Measurements from ENCODE around the gene HABP4.

The HABP4 gene

GRCh38 chr9:96423322-96423984 is 26.5 kb upstream of the HABP4 start:
- no peak for TF ChIP-seq CTCF (IDR thresholded peaks at IDR 0.05; ENCODE audit: extremely low read depth, insufficient read depth, missing control alignments)
- DNase-seq (ENCODE audit: low spot score), result no peak
- in situ Hi-C loops (cut with MboI; ENCODE audit: low pct_unique_long_range_greater_than_20kb, low sequenced_read_pairs, unreplicated experiment), result no loop called here

GRCh38 chr9:96423985-96424336 is 26.0 kb upstream of the HABP4 start:
- TF ChIP-seq CTCF (IDR thresholded peaks at IDR 0.05; ENCODE audit: extremely low read depth, insufficient read depth, missing control alignments), result no peak
- DNase-seq (ENCODE audit: low spot score), result no peak
- in situ Hi-C loops (cut with MboI; ENCODE audit: low pct_unique_long_range_greater_than_20kb, low sequenced_read_pairs, unreplicated experiment), result no loop called here

- in situ Hi-C loops (cut with MboI; ENCODE audit: low pct_unique_long_range_greater_than_20kb, low sequenced_read_pairs, unreplicated experiment), result no loop called here
- no peak for TF ChIP-seq CTCF (IDR thresholded peaks at IDR 0.05; ENCODE audit: extremely low read depth, insufficient read depth, missing control alignments)
- no peak for DNase-seq (ENCODE audit: low spot score)
Observed at GRCh38 chr9:96425500-96426169, 24.3 kb upstream of the HABP4 start.

- no peak for DNase-seq (ENCODE audit: low spot score)
- TF ChIP-seq CTCF (IDR thresholded peaks at IDR 0.05; ENCODE audit: extremely low read depth, insufficient read depth, missing control alignments), result no peak
- in situ Hi-C loops (cut with MboI; ENCODE audit: low pct_unique_long_range_greater_than_20kb, low sequenced_read_pairs, unreplicated experiment), result no loop called here
Observed at GRCh38 chr9:96429732-96430131, 20.2 kb upstream of the HABP4 start.

GRCh38 chr9:96430377-96430776 is 19.6 kb upstream of the HABP4 start:
- in situ Hi-C loops (cut with MboI; ENCODE audit: low pct_unique_long_range_greater_than_20kb, low sequenced_read_pairs, unreplicated experiment), result no loop called here
- DNase-seq (ENCODE audit: low spot score), result no peak

GRCh38 chr9:96435345-96435744 is 14.6 kb upstream of the HABP4 start:
- DNase-seq (ENCODE audit: low spot score), result no peak
- in situ Hi-C loops (cut with MboI; ENCODE audit: low pct_unique_long_range_greater_than_20kb, low sequenced_read_pairs, unreplicated experiment), result no loop called here
- TF ChIP-seq CTCF (IDR thresholded peaks at IDR 0.05; ENCODE audit: extremely low read depth, insufficient read depth, missing control alignments), result no peak

More at GRCh38 chr9:96430377-96430776, 19.6 kb upstream of the HABP4 start:
- no peak for TF ChIP-seq CTCF (IDR thresholded peaks at IDR 0.05; ENCODE audit: extremely low read depth, insufficient read depth, missing control alignments)
